CD4-positive, alpha-beta T cell treated with Interleukin-1 beta for 1 hour (primary cell): ENCODE measurements around the gene LARGE1.

Experiments
- DNase-seq, 2 donors: peaks; one replicate each; pipeline ENCODE4 v3.0.0-alpha.2; 2020 to 2022

LARGE1 gene

DNA sequence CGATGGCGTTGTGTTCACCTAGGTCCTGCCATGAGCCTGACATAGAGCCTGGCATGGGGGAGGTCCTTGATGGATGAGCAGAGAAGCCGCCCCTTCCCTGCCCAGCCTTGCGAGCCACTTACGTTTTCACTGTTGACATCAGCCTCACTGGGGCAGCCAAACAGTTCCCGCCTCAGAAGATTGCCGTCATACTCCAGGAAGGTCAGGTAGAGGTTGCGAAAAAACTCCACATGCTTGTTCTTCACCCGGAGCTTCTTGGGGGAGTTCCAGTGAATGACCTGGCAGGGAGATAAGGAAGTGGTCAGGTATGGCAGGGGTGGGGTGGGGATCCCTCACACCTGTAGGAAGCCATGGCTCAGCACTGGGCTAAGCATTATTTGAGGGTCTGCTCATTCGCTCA, 582.8 kb downstream of the LARGE1 start:
- DNase-seq, result no peak

DNA sequence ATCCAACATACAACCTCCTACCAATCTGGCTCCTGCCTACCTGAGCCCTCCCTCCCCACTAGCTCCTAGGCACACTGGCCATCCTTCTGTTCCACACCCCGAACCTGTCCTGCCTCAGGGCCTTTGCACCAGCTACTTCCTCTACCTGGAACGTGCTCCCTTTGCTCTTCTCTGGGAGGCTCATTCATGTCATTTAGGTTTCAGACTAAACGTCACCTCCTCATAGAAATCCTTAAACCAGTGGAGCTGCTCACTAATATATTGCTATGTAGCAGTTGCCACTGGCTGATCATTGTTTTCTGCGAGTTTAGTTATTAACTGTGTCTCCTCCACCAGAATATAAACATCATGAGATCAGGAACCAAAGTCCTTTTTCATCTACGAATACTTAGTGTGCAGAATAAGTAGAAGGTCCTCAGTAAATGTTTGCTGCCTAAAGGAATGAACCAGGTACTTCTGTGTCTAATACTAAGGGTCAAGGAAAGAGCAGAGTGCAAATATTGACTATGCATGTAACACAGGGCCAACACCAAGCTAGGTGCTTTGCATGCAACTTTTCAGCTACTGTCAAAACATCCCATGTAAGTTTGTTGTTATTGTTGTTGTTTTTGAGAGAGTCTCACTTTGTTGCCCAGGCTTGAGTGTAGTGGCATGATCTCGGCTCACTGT, 584.5 kb downstream of the LARGE1 start:
- no peak for DNase-seq

DNA sequence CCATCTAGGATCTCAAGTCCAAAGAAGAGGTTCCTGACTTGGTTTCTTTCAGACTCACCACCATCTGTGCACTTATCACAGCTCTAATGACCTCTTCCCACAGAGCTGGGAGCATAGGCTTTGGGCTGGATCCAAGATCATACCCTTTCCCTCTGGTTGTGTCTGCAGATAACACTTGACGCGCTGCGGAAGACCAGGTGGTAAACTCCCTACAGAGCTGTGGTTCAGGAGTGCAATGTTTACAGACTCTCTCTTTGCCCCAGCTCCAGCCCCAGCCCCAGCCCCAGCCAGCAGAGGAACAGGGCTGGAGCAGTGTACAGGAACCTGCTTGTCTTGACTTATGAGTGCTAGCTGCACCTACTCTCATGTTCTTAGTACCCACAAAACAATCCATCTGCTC, 587.7 kb downstream of the LARGE1 start:
- no peak for DNase-seq

DNA sequence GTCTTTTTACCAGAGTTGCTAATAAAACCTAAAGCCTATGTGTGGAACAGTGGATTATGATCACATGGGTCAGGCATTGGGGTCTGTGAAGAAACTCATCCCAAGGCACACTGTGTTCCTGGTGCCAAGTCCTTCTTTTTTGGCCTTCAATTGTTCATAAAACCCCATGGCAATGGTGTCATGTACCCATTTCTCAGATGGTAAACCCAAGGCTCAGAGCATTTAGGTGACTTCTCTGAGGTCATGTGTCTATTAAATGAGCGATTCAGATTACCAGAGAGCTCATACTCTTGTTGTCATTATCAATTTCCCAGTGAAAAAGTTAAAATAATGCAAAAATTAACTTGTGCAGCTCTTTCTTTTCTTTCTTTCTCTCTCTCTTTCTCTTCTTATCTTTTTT, 589.3 kb downstream of the LARGE1 start:
- DNase-seq, result no peak

DNA sequence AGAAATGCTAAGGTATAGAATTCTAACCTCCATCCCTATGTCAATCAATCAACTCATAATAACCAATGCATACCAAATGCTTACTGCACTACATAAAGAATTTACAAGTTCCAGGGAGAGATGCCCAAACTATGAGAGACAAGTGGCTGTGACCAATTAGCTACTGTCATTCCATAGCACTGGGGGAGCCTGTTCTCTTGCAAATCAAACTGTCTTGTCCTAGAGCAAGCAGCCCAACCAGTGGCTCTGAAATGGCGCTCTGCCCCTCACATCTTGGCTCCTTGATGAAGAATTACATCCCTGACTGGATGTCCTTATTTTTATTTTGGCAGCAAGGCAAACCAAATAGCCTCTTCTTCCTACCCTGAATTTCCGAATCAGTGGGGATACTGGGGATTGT, 589.7 kb downstream of the LARGE1 start:
- no peak for DNase-seq

DNA sequence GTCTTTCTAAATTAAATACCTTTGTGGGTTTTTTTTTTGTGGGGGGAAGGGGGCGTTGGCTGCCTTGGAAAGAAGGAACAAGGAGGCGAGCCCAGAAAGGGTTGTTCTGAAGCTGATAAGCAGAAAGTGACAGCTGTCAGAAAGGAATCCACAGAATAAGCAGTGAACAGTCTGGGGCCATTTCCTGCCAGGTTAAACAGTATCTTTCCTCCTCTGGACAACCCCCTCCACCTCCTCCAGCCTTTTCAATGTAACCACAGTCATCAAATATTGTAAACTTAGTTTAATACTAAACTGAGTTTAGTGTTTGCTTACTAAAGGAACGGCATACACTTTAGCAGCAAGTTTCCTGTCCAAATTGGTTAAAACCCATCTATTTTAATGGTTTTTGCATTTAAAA, 590.9 kb downstream of the LARGE1 start:
- no peak for DNase-seq

- no peak for DNase-seq
Measured at GRCh38 chr22:33328789-33329296, 591.4 kb downstream of the LARGE1 start.

GRCh38 chr22:33327348-33327860, 592.9 kb downstream of the LARGE1 start:
- no peak for DNase-seq

DNA sequence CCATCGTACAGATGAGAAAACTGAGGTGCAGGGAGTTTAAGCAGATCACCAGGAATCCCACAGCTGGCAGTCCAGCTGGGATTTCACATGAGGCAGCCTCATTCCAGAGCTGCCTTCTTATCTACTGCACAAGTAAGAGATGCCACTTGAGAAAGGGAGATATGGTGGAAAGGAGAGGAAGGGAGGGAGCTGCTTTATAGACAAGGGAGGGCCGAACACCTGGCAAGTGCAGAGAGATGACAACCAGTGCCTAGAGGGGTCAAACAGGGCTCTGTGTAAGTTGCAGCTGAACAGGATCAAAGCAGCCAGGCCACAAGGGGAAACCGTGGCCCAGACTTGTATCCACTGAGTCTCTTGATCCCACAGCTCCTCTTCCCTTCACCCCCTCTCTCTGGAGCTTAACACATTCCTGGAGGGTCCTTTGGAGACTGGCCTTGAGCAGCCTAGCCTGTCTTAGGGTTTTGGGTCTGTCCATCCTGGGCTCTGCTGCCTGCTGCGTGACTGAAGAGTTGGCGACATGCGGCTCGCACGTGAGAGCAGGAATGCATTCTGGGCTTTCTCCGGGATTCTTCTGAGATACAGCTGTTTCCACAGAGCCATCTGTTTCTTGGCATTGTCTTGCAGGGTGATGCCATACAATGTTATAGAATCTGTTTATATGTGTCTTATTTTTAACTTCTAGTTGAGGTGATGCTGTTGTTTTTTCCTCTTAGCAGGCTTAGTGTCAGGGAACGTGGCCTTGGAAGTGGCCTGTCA, 593.6 kb downstream of the LARGE1 start:
- DNase-seq, result no peak

- peak in 1 of 2 donors; percentile 8 for DNase-seq
Measured at GRCh38 chr22:33325232-33326004, 594.9 kb downstream of the LARGE1 start.

GRCh38 chr22:33324228-33324627, 596.0 kb downstream of the LARGE1 start:
- no peak for DNase-seq

GRCh38 chr22:33321466-33321865, 598.8 kb downstream of the LARGE1 start:
- DNase-seq, result no peak

GRCh38 chr22:33315954-33316353, 604.3 kb downstream of the LARGE1 start:
- DNase-seq, result no peak

DNA sequence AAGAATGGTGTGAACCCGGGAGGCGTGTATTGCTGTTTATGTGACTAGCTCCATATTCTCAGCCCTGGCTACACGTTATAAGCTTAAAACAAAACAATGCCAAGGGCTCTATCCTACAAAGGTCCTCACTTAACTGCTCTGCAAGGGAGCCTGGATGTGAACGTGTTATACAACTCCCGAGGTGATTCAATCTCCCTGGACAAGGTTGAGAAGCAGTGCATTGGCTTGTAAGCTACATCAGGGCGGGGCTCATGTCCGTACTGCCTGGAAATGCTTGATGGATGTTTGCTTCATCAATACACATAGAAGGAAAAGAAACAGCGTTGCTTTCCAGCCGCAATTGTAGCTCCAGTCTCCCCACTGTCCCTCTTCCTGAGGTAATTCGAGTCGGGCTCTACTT, 605.2 kb downstream of the LARGE1 start:
- DNase-seq, result no peak

GRCh38 chr22:33314316-33314715, 606.0 kb downstream of the LARGE1 start:
- no peak for DNase-seq

- DNase-seq, result no peak
Measured at GRCh38 chr22:33303099-33303498, 617.2 kb downstream of the LARGE1 start.

DNA sequence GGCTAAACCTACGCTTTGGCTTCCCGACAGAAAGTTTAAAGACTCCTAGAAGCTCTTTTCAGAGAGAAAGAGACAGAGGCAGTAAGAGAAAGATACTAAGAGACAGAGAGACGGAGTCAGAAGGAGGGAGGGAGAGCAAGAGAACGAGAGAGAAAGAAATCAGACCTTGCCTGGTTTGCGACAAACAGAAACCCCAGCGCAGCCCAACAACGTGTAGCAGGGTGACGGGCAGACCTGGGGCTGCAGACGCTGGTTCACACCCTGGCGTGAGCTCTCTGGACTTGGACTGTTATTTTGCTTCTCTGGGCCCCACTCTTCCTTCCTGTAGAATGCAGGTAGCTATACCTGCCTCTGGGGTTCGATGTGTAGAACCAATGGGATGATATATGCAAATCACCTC, 617.7 kb downstream of the LARGE1 start:
- no peak for DNase-seq

DNA sequence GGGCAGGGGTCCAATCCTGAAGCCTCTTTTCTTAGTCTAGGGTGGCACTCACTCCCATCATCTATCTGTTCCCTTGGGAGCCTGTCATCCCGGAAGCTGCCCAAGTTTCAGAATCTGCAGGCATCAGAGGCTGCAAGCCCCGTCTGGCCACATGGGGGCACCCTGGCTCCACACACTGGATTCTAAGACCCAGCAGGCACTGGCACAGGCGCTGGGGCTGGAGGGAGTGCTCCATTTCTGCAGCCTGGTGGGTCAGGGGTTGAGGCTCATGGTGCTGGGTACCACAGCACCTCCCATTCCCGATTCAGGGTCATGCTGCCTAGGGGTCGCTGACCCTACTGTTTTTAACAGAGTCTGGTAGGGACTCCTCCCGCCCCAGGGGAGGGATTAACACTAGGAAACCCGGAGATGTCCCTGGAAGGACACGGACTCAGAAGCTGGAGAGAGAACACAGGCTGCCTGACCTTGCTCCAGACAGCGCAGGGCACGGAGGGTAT, 618.2 kb downstream of the LARGE1 start:
- DNase-seq, result peak; percentile 27 to 54

DNA sequence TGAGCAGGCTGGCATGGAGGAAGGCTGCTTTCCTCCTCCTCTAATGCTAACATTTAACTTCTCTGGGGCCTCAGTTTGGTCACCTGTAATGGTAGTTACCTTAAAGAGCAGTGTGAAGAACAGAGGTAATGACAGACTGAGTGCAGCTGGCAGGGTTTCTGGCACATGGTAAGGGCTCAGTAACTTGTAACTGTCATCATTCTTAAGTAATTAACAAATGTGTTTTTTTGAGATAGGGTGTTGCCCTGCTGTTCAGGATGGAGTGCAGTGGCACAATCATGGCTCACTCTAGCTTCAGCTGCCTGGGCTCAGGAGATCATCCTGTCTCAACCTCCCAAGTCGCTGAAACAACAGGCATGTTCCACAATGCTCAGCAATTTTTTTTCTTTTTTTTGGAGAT, 620.1 kb downstream of the LARGE1 start:
- no peak for DNase-seq

- DNase-seq, result peak in 1 of 2 donors; percentile 61
Measured at GRCh38 chr22:33299245-33299956, 620.9 kb downstream of the LARGE1 start.

DNA sequence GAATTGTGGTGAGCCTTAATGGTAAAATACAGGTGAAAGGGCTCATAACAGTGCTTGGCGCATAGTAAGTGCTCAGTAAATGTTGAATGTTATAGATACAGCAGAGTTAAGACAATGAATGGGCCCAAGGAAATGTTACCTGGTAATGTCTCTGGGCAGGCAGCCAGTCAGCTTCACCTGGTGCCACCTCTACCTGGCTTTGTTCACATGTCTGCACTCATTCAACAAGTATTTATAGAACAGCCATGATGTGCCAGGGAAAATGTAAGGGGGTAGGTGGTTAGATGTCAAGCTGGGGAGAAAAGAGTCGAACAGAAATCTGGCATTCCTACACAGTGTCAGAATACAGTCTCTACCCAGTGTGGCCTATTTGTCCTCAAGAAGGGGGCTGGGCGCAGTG, 623.3 kb downstream of the LARGE1 start:
- DNase-seq, result no peak

DNA sequence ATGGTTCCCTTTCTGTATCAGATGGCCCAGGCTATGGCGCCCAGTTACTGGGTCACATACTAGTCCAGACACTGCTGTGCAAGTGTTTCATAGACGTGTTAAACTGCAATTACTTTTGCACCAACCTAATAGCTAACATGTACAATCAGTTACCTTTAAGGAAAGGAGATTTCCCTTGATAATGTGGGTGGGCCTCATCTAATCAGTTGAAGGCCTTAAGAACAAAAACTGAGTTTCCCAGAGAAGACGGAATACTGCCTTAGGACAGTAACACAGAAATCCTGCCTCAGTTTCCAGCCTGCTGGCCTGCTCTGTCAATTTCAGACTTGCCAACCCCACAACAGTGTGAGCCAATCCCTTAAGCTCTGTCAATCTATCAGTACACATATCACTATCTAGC, 632.2 kb downstream of the LARGE1 start:
- DNase-seq, result no peak

DNA sequence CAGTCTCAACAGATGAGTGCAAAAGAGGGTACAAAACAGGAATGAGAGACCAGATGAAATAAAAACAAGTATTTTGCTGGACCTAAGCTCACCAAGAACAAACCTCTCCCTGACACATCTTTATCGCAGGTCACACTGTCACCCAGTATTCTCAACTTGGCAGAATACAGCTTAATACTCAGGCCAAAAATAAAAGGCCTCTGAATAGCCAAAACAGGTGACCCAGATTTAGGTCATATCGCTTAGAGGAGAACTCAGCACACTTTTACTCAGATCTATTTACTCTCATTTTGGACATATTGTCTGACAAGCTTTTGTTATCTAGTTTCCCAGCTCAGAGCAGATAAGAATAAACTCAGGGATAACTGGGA, 645.2 kb downstream of the LARGE1 start:
- DNase-seq, result no peak
